ENCODE results near the gene TBC1D20. TPM values are rescaled to one million over a fixed set of nuclear protein-coding genes. Genes with fewer than 3 reads are reported as not detected.

The TBC1D20 gene
- polyA plus RNA-seq, 3 donors, result 11.6 to 27.3 (median 25.0) TPM

GRCh38 chr20:430091-430999 lies 32.0 kb downstream of the TBC1D20 start:
- no peak overlapping the region for H3K27ac ChIP-seq (ENCODE audit: low read depth, low read length)
- WGBS, 3 donors, result 83 to 86% (median 84%) methylated on average over 21 of the region's 21 CpGs

- WGBS, 3 donors, result 89 to 90% (median 90%) methylated on average over 14 of the region's 14 CpGs
- H3K27ac ChIP-seq (ENCODE audit: low read depth, low read length), result no peak overlapping the region
These were observed 33.6 kb downstream of the TBC1D20 start for GRCh38 chr20:428658-429200.

GRCh38 chr20:427849-428657 lies 34.3 kb downstream of the TBC1D20 start:
- H3K27ac ChIP-seq (ENCODE audit: low read depth, low read length), result no peak overlapping the region
- 91 to 98% (median 91%) methylated on average over 14 of the region's 14 CpGs for WGBS, 3 donors

GRCh38 chr20:427401-427800 lies 34.9 kb downstream of the TBC1D20 start:
- WGBS, 3 donors, result 89 to 97% (median 89%) methylated on average over 4 of the region's 4 CpGs
- H3K27ac ChIP-seq (ENCODE audit: low read depth, low read length), result no peak overlapping the region

- no peak overlapping the region for H3K27ac ChIP-seq (ENCODE audit: low read depth, low read length)
- WGBS, 3 donors, result 92 to 96% (median 95%) methylated on average over 2 of the region's 2 CpGs
These were observed 35.8 kb downstream of the TBC1D20 start for GRCh38 chr20:426566-426965.

GRCh38 chr20:421685-422250 lies 40.6 kb downstream of the TBC1D20 start:
- no peak overlapping the region for H3K27ac ChIP-seq (ENCODE audit: low read depth, low read length)
- 96 to 99% (median 96%) methylated on average over 8 of the region's 8 CpGs for WGBS, 3 donors

- whole genome bisulfite sequencing, 3 donors, result 87 to 93% (median 92%) methylated on average over 42 to 49 of the region's 49 CpGs
- no peak overlapping the region for H3K27ac ChIP-seq (ENCODE audit: low read depth, low read length)
These were observed 41.4 kb downstream of the TBC1D20 start for GRCh38 chr20:420721-421574.

- H3K27ac ChIP-seq (ENCODE audit: low read depth, low read length), result no peak overlapping the region
- 89 to 91% (median 90%) methylated on average over 19 to 20 of the region's 20 CpGs for WGBS, 3 donors
These were observed 42.1 kb downstream of the TBC1D20 start for GRCh38 chr20:420166-420620.

- 86 to 94% (median 91%) methylated on average over 28 to 32 of the region's 32 CpGs for WGBS, 3 donors
These were observed 42.7 kb downstream of the TBC1D20 start for GRCh38 chr20:419556-420165.

GRCh38 chr20:418858-419365 lies 43.4 kb downstream of the TBC1D20 start:
- H3K27ac ChIP-seq (ENCODE audit: low read depth, low read length), result no peak overlapping the region
- WGBS, 3 donors, result 89 to 91% (median 91%) methylated on average over 8 of the region's 8 CpGs

More at GRCh38 chr20:419556-420165, 42.7 kb downstream of the TBC1D20 start:
- H3K27ac ChIP-seq (ENCODE audit: low read depth, low read length), result no peak overlapping the region

GRCh38 chr20:417801-418342 lies 44.5 kb downstream of the TBC1D20 start:
- 65 to 94% (median 89%) methylated on average over 12 of the region's 12 CpGs for WGBS, 3 donors
- H3K27ac ChIP-seq (ENCODE audit: low read depth, low read length), result no peak overlapping the region

GRCh38 chr20:416950-417800 lies 45.2 kb downstream of the TBC1D20 start:
- no peak overlapping the region for H3K27ac ChIP-seq (ENCODE audit: low read depth, low read length)
- 73 to 90% (median 84%) methylated on average over 13 of the region's 13 CpGs for WGBS, 3 donors

GRCh38 chr20:415820-416322 lies 46.5 kb downstream of the TBC1D20 start:
- WGBS, 3 donors, result 68 to 81% (median 71%) methylated on average over 13 of the region's 13 CpGs
- no peak overlapping the region for H3K27ac ChIP-seq (ENCODE audit: low read depth, low read length)

- H3K27ac ChIP-seq (ENCODE audit: low read depth, low read length), result no peak overlapping the region
- 83 to 91% (median 88%) methylated on average over 2 of the region's 2 CpGs for WGBS, 3 donors
These were observed 48.2 kb downstream of the TBC1D20 start for GRCh38 chr20:414161-414560.

- no peak overlapping the region for H3K27ac ChIP-seq (ENCODE audit: low read depth, low read length)
- WGBS, 3 donors, result 91 to 96% (median 95%) methylated on average over 3 of the region's 3 CpGs
These were observed 50.3 kb downstream of the TBC1D20 start for GRCh38 chr20:412081-412480.

All from adipose tissue (tissue), 3 donors.